ENCODE results near the gene APOBEC3H. TPM values are rescaled to one million over a fixed set of nuclear protein-coding genes. Genes with fewer than 3 reads are reported as not detected.

The APOBEC3H gene
- total and polyA plus RNA-seq, 3 experiments from 2014 or later, result 10.8 to 11.7 (median 11.0) TPM

- Mint-ChIP-seq H3K9me3 (no peaks in the 10 kb centered on the region), H3K27me3 (peaks cover 0 to 15% of the 10 kb centered on the region in 2 donors), H3K27ac (peak overlapping the region; percentile 71 to 97 (median 91)), H3K4me1 (peaks cover 43 to 59% (median 46%) of the 10 kb centered on the region in 3 donors), H3K36me3 (peaks cover 0 to 34% (median 0%) of the 10 kb centered on the region in 3 donors), H3K4me3 (peak overlapping the region; percentile 78 to 89 (median 83))
- peak in 1 of 5 donors; percentile 44 for DNase-seq
- Histone ChIP-seq H3K4me1 (ENCODE audit: insufficient read depth, low read length) (peaks cover 60% of the 10 kb centered on the region), H3K27me3 (ENCODE audit: insufficient read depth, low read length, poor library complexity, severe bottlenecking) (no peaks in the 10 kb centered on the region), H3K4me3 (ENCODE audit: low read length) (peak overlapping the region; percentile 91), H3K36me3 (ENCODE audit: insufficient read depth, low read length) (no peaks in the 10 kb centered on the region), H3K9me3 (ENCODE audit: low read length) (no peaks in the 10 kb centered on the region), H3K27ac (ENCODE audit: low read depth, low read length) (peak overlapping the region; percentile 70)
- ChIA-PET CTCF (interaction anchor here (1.0 to 5.7 kb wide), 4 partner anchors 18 to 282 kb away, joined by 3 to 44 read pairs (median 4); partner anchors contain the start of gene RPL3), POLR2A (interaction anchor here (0.7 to 5.8 kb wide), 4 partner anchors 57 to 168 kb away, joined by 4 to 65 read pairs (median 6); partner anchors contain the start of genes PDGFB and RPL3)
These were observed 54.4 kb downstream of the APOBEC3H start for GRCh38 chr22:39151329-39151975.

GRCh38 chr22:39152024-39152510 is 55.0 kb downstream of the APOBEC3H start:
- CTCF ChIA-PET, result interaction anchor here (1.0 to 5.7 kb wide), 3 partner anchors 166 to 281 kb away, joined by 3 to 44 read pairs (median 3); partner anchors contain the start of genes CBX6 and RPL3
- Histone ChIP-seq H3K27me3 (ENCODE audit: insufficient read depth, low read length, poor library complexity, severe bottlenecking) (no peaks in the 10 kb centered on the region), H3K36me3 (ENCODE audit: insufficient read depth, low read length) (no peaks in the 10 kb centered on the region), H3K9me3 (ENCODE audit: low read length) (no peaks in the 10 kb centered on the region), H3K27ac (ENCODE audit: low read depth, low read length) (peak overlapping the region; percentile 70), H3K4me1 (ENCODE audit: insufficient read depth, low read length) (peaks cover 55% of the 10 kb centered on the region), H3K4me3 (ENCODE audit: low read length) (peak overlapping the region; percentile 91)
- Mint-ChIP-seq H3K9me3 (no peaks in the 10 kb centered on the region), H3K36me3 (peaks cover 0 to 32% (median 0%) of the 10 kb centered on the region in 3 donors), H3K4me1 (peaks cover 39 to 54% (median 42%) of the 10 kb centered on the region in 3 donors), H3K27me3 (peaks cover 0 to 15% of the 10 kb centered on the region in 2 donors), H3K4me3 (peak overlapping the region; percentile 78 to 89 (median 83)), H3K27ac (peak overlapping the region; percentile 71 to 97 (median 91))
- peak in 1 of 5 donors; percentile 48 for DNase-seq
- POLR2A ChIA-PET, result interaction anchor here (0.5 to 5.8 kb wide), 9 partner anchors 19 to 892 kb away, joined by 3 to 65 read pairs (median 4); partner anchors contain the start of genes PDGFB, RPL3 and TAB1

GRCh38 chr22:39152511-39153219 is 55.6 kb downstream of the APOBEC3H start, which contains the start of gene CBX7:
TSS of gene CBX7 (minus strand) at chr22:39152680. CDS start at chr22:39152444, 236 bp downstream.
- ChIA-PET POLR2A (interaction anchor here (0.5 to 5.8 kb wide), 11 partner anchors 18 to 1147 kb away, joined by 3 to 65 read pairs (median 4); partner anchors contain the start of genes RPL3 and TAB1), CTCF (interaction anchor here (0.7 to 5.7 kb wide), 4 partner anchors 155 to 282 kb away, joined by 3 to 44 read pairs (median 3); partner anchors contain the start of genes CBX6 and RPL3)
- H3K27ac Mint-ChIP-seq, result peak within 1 kb of the TSS; percentile 89 to 97 (median 95)
- H3K4me3 Mint-ChIP-seq, result peak within 1 kb of the TSS; percentile 83 to 94 (median 86)
- H3K27me3 Mint-ChIP-seq, result peaks cover 0 to 15% of the 10 kb centered on the region in 2 donors
- Histone ChIP-seq H3K9me3 (ENCODE audit: low read length) (no peaks in the 10 kb centered on the region), H3K36me3 (ENCODE audit: insufficient read depth, low read length) (no peaks in the 10 kb centered on the region), H3K27me3 (ENCODE audit: insufficient read depth, low read length, poor library complexity, severe bottlenecking) (no peaks in the 10 kb centered on the region), H3K4me1 (ENCODE audit: insufficient read depth, low read length) (peaks cover 49% of the 10 kb centered on the region), H3K4me3 (ENCODE audit: low read length) (peak within 1 kb of the TSS; percentile 91), H3K27ac (ENCODE audit: low read depth, low read length) (peak within 1 kb of the TSS; percentile 83)
- peak; percentile 90 to 95 (median 94) for DNase-seq
- no peaks in the 10 kb centered on the region for H3K9me3 Mint-ChIP-seq
- peaks cover 39 to 48% (median 40%) of the 10 kb centered on the region in 3 donors for H3K4me1 Mint-ChIP-seq
- H3K36me3 Mint-ChIP-seq, result peaks cover 0 to 31% (median 0%) of the 10 kb centered on the region in 3 donors

GRCh38 chr22:39153220-39153717 is 56.2 kb downstream of the APOBEC3H start:
- Histone ChIP-seq H3K4me1 (ENCODE audit: insufficient read depth, low read length) (peaks cover 43% of the 10 kb centered on the region), H3K4me3 (ENCODE audit: low read length) (peak overlapping the region; percentile 81), H3K27me3 (ENCODE audit: insufficient read depth, low read length, poor library complexity, severe bottlenecking) (no peaks in the 10 kb centered on the region), H3K9me3 (ENCODE audit: low read length) (no peaks in the 10 kb centered on the region), H3K36me3 (ENCODE audit: insufficient read depth, low read length) (no peaks in the 10 kb centered on the region), H3K27ac (ENCODE audit: low read depth, low read length) (peak overlapping the region; percentile 83)
- peaks cover 35 to 42% (median 39%) of the 10 kb centered on the region in 3 donors for H3K4me1 Mint-ChIP-seq
- POLR2A ChIA-PET, result interaction anchor here (0.5 to 5.8 kb wide), 10 partner anchors 11 to 1146 kb away, joined by 3 to 65 read pairs (median 3); partner anchors contain the start of genes RPL3 and TAB1
- peak in 1 of 5 donors; percentile 56 for DNase-seq
- H3K27me3 Mint-ChIP-seq, result peaks cover 0 to 15% of the 10 kb centered on the region in 2 donors
- CTCF ChIA-PET, result interaction anchor here (0.7 to 5.7 kb wide), 5 partner anchors 10 to 281 kb away, joined by 3 to 44 read pairs (median 3); partner anchors contain the start of genes CBX6 and RPL3
- H3K36me3 Mint-ChIP-seq, result peaks cover 0 to 25% (median 0%) of the 10 kb centered on the region in 3 donors
- peak overlapping the region; percentile 81 to 94 (median 86) for H3K4me3 Mint-ChIP-seq
- peak overlapping the region; percentile 48 to 95 (median 91) for H3K27ac Mint-ChIP-seq
- no peaks in the 10 kb centered on the region for H3K9me3 Mint-ChIP-seq

Other genes with a start within 250 kb of the APOBEC3H start
- 100 to 1,000 TPM; 159 to 171 TPM for gene CBX6, start 225.0 kb upstream of the APOBEC3H start, total RNA-seq
- gene CBX6, start 225.0 kb upstream of the APOBEC3H start, polyA plus RNA-seq, result 10.8 TPM
- gene APOBEC3A, start 139.6 kb upstream of the APOBEC3H start, total RNA-seq, result not detected
- not detected for gene APOBEC3A, start 139.6 kb upstream of the APOBEC3H start, polyA plus RNA-seq
- gene APOBEC3B, start 114.9 kb upstream of the APOBEC3H start, total RNA-seq, result 1 to 10 TPM; 6.7 to 7.3 TPM
- 0.55 TPM for gene APOBEC3B, start 114.9 kb upstream of the APOBEC3H start, polyA plus RNA-seq
- gene APOBEC3C, start 83.0 kb upstream of the APOBEC3H start, total RNA-seq, result 100 to 1,000 TPM; 133 to 138 TPM
- 255 TPM for gene APOBEC3C, start 83.0 kb upstream of the APOBEC3H start, polyA plus RNA-seq
- gene APOBEC3D, start 76.1 kb upstream of the APOBEC3H start, total RNA-seq, result 10 to 100 TPM; 40.8 to 41.3 TPM
- 20.1 TPM for gene APOBEC3D, start 76.1 kb upstream of the APOBEC3H start, polyA plus RNA-seq
- gene APOBEC3F, start 56.4 kb upstream of the APOBEC3H start, total RNA-seq, result 10 to 100 TPM; 28.4 to 30.1 TPM
- gene APOBEC3F, start 56.4 kb upstream of the APOBEC3H start, polyA plus RNA-seq, result 20.5 TPM
- gene APOBEC3G, start 20.0 kb upstream of the APOBEC3H start, total RNA-seq, result 100 to 1,000 TPM; 158 to 165 TPM
- 256 TPM for gene APOBEC3G, start 20.0 kb upstream of the APOBEC3H start, polyA plus RNA-seq
- gene CBX7, start 55.4 kb downstream of the APOBEC3H start, total RNA-seq, result 10 to 100 TPM; 26.1 to 26.4 TPM
- gene CBX7, start 55.4 kb downstream of the APOBEC3H start, polyA plus RNA-seq, result 29.7 TPM
- 1 to 10 TPM; 2.3 to 3.0 TPM for gene PDGFB, start 147.7 kb downstream of the APOBEC3H start, total RNA-seq
- 18.2 TPM for gene PDGFB, start 147.7 kb downstream of the APOBEC3H start, polyA plus RNA-seq
- 1,000 to 10,000 TPM; 2,574 to 2,607 TPM for gene RPL3, start 222.4 kb downstream of the APOBEC3H start, total RNA-seq
- 3,654 TPM for gene RPL3, start 222.4 kb downstream of the APOBEC3H start, polyA plus RNA-seq

Data from CD8-positive, alpha-beta memory T cell (primary cell).